ENCODE data around the gene MUC2.

MUC2 gene

DNA sequence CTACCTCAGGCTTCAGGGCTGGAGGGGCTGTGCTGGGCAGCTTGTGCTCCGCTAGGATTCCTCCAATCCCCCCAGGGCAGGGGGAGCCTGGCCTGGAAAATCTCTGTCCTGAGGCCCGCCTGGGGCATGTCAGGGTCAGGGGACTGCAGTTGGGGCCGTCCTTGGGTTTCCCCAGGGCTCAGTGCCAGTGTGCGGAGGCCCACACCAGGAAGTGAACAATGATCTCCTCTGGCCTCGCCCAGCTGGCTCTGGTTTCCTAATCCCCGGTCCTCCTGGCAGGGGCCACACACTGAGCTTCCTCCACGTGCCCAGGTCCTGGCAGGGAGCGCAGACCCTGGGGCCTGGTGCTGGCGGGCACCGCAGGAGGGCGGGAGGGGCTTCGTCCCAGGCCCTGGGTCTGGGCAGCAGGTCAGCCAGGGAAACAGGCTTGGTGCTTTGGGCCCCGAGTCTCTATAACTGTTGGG lies 1.4 kb upstream of the MUC2 start:
- no peak for DNase-seq

- DNase-seq = no peak
Observed at GRCh38 chr11:1073851-1074243, 827 bp upstream of the MUC2 start.

GRCh38 chr11:1075341-1075911 lies 752 bp downstream of the MUC2 start:
- DNase-seq = no peak

DNA sequence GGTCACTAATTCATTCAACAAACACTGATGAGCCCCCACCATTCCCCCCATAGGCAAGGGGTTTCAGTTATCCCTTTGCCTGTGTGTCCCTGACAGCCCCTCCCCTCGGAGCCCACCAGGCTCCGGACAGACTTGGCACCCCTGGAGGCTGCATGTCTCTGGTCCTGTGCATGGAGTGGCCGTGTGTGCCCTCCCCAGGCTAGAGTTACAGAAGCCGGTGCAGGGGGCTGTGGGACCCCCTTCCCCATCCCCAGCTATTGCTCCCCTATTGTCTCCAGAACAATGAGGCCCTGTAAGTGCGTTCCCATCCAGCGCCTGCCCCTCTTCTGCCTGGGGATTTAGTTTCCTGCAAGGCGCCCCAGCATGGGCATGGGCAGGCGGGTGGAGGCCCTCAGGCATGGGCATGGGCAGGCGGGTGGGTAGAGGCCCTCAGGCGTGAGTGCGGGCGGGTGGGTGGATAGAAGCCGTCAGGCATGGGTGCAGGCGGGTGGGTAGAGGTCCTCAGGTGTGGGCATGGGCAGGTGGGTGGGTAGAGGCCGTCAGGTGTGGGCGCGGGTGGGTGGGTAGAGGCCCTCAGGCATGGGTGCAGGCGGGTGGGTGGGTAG lies 1.5 kb downstream of the MUC2 start:
- DNase-seq = no peak

GRCh38 chr11:1077033-1077416 lies 2.4 kb downstream of the MUC2 start:
- no peak for DNase-seq

DNA sequence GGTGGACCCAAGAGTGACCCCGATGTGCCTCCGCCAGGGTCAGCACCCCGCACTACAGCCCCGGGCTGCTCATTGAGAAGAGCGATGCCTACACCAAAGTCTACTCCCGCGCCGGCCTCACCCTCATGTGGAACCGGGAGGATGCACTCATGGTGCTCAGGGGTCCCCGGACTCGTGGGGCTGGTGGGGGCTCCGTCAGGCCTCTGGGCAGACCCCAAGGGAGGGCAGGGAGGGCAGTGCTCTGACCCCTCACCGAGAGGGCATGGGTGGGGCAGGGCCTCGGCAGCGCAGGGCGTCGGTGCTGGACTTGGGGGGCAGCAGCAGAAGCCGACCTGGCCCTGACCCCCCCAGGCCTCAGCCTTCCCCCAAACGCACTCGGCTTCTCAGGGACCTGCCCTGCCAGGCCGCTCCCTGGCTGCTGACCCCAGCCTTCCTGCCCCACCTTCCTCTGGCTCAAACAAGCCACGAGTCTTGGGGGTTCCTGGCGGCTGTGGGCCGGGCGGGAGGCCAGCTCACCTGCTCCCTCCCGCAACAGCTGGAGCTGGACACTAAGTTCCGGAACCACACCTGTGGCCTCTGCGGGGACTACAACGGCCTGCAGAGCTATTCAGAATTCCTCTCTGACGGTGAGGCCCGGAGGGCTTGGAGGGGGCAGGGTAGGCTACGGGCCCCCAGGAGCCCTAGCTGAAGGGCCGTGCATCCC lies 2.9 kb downstream of the MUC2 start:
- no peak for DNase-seq

GRCh38 chr11:1078191-1078601 lies 3.5 kb downstream of the MUC2 start:
- DNase-seq = no peak

DNA sequence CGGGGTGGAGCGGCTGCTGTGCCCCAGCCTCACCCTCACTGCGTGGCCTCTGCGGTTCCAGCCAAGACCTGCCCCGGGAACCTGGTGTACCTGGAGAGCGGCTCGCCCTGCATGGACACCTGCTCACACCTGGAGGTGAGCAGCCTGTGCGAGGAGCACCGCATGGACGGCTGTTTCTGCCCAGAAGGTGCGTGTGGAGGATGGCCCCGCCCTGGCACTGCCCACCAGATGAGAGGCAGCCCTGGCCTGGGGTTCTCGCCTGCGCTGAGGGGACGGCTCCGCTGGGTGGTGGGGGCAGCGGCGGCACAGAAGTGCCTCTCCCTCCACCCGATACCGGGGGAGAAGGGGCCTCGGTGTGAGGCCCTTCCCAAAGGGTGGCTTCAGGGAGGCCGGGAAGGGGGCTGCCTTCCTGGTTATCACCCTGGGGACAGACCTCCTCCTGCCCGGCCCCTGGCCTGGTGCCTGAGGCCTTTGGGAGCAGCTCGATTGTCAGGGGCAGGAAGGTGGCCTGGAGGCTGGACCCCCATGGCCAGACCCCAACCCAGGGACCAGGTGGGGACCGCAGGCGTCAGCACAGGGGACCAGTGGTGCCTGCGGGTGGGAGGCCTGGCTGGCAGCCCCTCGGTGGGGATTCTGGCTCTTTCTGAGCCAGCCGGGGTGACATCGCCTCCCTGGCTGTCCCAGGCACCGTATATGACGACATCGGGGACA lies 7.1 kb downstream of the MUC2 start:
- no peak for DNase-seq

DNA sequence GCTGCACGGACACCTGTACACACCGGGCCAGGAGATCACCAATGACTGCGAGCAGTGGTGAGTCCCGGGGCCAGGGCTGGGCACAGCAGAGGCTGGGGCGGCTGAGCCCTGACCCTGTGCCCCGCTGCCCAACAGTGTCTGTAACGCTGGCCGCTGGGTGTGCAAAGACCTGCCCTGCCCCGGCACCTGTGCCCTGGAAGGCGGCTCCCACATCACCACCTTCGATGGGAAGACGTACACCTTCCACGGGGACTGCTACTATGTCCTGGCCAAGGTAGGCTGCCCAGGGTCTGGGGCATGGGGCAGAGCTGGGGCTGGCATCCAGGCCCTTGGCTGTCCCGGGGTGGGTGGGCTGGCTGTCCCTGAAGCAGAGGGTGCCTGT lies 7.7 kb downstream of the MUC2 start:
- DNase-seq = no peak

- no peak for DNase-seq
Observed at GRCh38 chr11:1082728-1083620, 8.3 kb downstream of the MUC2 start.

DNA sequence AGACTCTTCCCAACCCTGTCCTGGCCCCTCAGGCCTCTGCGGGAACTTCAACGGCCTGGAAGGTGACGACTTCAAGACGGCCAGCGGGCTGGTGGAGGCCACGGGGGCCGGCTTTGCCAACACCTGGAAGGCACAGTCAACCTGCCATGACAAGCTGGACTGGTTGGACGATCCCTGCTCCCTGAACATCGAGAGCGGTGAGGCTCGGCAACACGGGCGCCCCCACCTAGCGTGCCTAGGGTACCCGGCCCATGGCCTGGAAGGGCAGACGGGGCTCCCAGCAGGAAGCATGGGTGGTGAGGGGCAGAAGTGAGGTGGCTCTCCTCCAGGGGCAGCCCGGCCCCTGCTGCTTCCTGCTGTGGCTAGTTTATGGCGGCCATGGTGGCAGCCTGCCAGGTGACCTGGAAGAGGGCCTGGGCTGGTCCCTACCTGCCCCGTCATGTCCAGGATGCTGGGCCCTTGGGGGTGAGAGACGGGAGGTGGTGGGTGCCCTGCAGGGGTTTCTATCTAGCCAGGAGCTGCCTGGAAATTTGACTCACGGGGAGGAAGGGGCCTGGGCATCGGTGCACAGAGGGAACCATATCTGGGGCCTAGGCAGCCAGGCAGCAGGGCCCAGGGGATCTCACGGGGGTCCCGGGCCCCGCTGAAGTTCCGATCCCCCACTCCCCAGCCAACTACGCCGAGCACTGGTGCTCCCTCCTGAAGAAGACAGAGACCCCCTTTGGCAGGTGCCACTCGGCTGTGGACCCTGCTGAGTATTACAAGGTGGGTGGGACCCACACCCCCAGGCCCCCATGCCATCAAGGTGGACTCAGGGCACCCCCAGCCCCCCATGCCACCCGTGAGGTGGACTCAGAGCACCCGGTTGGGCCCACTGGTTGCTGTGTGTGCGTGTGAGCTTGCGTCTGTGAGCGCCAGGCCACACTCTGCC lies 9.2 kb downstream of the MUC2 start:
- no peak for DNase-seq

DNA sequence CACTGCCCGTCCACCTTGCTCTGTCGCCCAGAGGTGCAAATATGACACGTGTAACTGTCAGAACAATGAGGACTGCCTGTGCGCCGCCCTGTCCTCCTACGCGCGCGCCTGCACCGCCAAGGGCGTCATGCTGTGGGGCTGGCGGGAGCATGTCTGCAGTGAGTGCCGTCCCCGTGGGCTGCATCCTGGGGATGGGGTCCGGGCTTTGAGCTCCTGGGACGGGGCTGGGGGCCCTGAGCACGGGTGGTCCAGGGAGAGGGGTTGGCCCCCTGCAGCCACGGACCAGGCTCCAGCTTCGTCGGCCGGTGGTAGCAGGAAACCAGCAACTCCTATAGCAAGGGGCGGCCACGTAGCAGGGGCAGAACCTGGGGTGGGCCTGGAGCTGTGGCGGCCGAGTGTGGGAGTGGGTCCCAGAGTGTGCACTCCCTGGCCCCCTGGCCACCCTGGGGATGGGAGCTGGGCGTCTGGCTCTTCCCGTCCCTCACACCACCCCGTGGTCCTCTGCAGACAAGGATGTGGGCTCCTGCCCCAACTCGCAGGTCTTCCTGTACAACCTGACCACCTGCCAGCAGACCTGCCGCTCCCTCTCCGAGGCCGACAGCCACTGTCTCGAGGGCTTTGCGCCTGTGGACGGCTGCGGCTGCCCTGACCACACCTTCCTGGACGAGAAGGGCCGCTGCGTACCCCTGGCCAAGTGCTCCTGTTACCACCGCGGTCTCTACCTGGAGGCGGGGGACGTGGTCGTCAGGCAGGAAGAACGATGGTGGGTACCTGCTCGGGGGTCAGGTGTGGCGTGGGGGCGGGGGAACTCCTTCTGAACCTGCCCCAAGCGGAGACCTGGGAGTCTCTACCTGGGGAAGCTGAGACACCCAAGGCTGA lies 10.1 kb downstream of the MUC2 start:
- no peak for DNase-seq

DNA sequence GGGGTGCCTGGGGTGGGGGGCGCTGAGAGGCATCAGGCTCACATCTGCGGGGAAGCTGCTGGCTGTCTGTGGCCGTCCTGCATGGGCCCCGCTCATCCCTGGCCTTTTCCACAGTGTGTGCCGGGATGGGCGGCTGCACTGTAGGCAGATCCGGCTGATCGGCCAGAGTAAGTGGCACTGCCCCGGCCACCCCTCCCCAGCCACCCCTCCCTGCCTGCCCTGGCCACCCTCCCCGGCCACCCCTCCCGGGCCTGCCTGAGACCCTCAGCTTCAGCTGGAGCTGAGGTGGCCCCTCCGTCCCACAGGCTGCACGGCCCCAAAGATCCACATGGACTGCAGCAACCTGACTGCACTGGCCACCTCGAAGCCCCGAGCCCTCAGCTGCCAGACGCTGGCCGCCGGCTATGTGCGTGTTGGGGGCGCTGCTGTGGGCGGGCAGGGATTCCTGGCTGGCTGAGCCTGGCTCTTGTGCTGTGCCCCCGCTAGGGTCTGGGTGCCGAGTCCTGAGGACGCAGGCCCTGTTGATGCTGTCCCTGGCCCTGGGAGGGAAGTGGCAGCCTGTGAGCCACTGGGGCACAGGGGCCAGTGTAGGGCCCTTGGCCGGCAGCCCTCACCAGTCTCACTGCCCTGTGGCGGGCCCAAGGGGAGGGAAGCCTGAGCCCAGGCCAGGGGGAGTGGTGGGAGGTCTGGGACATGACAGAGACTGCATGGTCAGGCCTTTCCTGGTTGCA lies 10.9 kb downstream of the MUC2 start:
- DNase-seq = no peak

DNA sequence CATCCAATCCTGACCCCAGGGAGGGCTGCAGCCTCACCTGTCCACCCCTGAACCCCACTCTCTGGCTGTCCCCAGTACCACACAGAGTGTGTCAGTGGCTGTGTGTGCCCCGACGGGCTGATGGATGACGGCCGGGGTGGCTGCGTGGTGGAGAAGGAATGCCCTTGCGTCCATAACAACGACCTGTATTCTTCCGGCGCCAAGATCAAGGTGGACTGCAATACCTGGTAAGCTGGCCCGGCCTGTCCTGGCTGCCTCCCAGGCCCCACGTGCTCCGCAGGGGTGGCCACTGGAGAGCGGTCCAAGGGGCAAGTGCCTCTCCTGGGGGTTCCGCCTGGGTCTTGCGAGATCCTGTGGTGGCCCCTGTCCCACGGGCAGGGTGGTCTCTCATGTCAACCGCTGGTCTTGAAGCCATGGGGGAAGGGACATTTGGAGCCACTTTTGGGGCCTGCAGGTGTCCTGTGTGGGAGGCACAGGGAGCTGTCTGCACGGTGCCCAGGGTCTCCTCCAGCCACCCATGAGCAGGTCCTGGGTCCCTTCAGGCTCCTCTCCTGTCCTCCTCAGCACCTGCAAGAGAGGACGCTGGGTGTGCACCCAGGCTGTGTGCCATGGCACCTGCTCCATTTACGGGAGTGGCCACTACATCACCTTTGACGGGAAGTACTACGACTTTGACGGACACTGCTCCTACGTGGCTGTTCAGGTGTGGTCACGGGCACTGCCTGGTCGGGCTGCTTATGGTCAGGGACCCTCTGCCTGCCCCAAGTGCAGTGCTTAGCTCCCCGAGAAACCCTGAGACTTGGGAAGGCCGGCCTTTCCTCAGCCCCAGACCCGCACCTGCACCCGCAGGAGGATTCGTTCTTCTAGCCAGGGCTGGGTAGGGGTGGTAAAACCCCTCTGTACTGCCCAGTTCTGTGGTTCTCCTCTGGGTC lies 11.8 kb downstream of the MUC2 start:
- no peak for DNase-seq

GRCh38 chr11:1087279-1087960 lies 12.7 kb downstream of the MUC2 start:
- no peak for DNase-seq

DNA sequence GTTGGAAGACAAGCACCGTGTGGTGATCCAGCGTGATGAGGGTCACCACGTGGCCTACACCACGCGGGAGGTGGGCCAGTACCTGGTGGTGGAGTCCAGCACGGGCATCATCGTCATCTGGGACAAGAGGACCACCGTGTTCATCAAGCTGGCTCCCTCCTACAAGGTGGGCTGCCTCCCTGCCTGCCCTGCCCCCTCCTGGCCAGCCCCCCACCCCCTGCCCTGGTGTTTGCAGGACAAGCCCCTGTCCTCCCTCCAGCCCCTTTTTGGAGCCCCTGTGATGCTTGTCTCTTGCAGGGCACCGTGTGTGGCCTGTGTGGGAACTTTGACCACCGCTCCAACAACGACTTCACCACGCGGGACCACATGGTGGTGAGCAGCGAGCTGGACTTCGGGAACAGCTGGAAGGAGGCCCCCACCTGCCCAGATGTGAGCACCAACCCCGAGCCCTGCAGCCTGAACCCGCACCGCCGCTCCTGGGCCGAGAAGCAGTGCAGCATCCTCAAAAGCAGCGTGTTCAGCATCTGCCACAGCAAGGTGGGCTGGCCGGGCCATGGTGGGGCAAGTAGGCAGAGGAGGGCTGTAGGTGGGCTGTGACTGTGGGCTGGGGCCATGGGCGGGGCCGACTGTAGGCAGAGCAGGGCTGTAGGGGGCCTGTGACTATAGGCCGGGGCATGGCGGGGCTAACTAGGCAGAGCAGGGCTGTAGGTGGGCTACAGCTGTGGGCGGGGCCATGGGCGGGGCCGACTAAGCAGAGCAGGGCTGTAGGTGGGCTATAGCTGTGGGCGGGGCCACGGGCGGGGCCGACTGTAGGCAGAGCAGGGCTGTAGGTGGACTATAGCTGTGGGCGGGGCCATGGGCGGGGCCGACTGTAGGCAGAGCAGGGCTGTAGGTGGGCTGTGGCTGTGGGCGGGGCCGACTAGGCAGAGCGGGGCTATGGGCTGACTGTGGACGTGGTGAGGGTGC lies 13.6 kb downstream of the MUC2 start:
- DNase-seq = no peak

All from activated T-cell treated with anti-CD3 and anti-CD28 coated beads, Interleukin-2, amount 50 U/mL, for 48 hours (primary cell).